Muscle layer of duodenum (tissue), 2 donors: Measurements from ENCODE around the gene H2BW1.
"Not testable (repeated sequence)": the region's sequence is repeated elsewhere in the genome, so short reads cannot be mapped to it uniquely, and the experiment has no call there.

Source experiments
- H3K27ac ChIP-seq: one replicate; pipeline ENCODE4 v1.7.0; 2013; ENCODE audit warnings: mild to moderate bottlenecking, low read length
- H3K27me3 ChIP-seq: one replicate; pipeline ENCODE4 v1.7.0; 2013; ENCODE audit warnings: low read depth, mild to moderate bottlenecking, control low read depth, low read length
- H3K36me3 ChIP-seq, 2 donors: one replicate each; pipeline ENCODE4 v1.7.0; 2013; ENCODE audit warnings: low read length in 2 of 2, control low read depth in 1 of 2, mild to moderate bottlenecking in 1 of 2; ENCODE audit not compliant: insufficient read depth in 2 of 2, control insufficient read depth in 1 of 2
- H3K4me1 ChIP-seq, 2 donors: one replicate each; pipeline ENCODE4 v1.7.0; 2013; ENCODE audit warnings: low read length in 2 of 2, mild to moderate bottlenecking in 2 of 2, control low read depth in 1 of 2, moderate library complexity in 1 of 2; ENCODE audit not compliant: insufficient read depth in 2 of 2, control insufficient read depth in 1 of 2
- H3K4me3 ChIP-seq, 2 donors: one replicate each; pipeline ENCODE4 v1.7.0; 2013; ENCODE audit warnings: low read length in 2 of 2, low read depth in 1 of 2, mild to moderate bottlenecking in 1 of 2
- H3K9me3 ChIP-seq, 2 donors: one replicate each; pipeline ENCODE4 v1.7.0; 2013; ENCODE audit warnings: low read length in 2 of 2, control low read depth in 1 of 2, mild to moderate bottlenecking in 1 of 2; ENCODE audit not compliant: control insufficient read depth in 1 of 2
- donor health status: healthy.

Gene H2BW1, protein sequence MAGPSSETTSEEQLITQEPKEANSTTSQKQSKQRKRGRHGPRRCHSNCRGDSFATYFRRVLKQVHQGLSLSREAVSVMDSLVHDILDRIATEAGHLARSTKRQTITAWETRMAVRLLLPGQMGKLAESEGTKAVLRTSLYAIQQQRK

DNA sequence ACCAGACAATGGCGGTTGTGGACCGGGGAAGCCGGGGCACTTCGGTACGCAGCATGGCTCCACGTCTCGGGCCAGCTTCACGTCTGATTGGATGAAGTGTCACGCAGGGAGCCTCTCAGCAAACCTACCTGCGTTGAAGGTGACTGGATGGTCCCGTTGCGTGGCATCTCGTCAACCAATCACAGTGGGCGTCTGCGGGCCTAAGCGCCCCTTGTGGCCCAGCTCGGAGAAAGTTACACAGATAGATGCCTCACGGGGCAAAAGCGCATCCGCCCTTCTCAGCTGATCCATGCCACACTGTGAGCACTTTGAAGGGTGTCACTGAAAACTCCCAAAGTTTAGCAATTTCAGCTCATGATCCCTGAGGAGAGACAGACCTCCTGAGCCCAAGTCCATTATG lies at the start of gene H2BW1:
H2BW1 (minus strand) TSS at position 103 of the 400 bp plus-strand sequence. CDS start 132 bp downstream, outside the sequence.
- H3K36me3 ChIP-seq = no peaks in the 10 kb centered on the region
- H3K4me3 ChIP-seq = no peak within 1 kb of the TSS
- H3K27me3 ChIP-seq = no peaks in the 10 kb centered on the region
- H3K4me1 ChIP-seq = no peaks in the 10 kb centered on the region
- no peak within 1 kb of the TSS for H3K27ac ChIP-seq
- no peaks in the 10 kb centered on the region for H3K9me3 ChIP-seq

DNA sequence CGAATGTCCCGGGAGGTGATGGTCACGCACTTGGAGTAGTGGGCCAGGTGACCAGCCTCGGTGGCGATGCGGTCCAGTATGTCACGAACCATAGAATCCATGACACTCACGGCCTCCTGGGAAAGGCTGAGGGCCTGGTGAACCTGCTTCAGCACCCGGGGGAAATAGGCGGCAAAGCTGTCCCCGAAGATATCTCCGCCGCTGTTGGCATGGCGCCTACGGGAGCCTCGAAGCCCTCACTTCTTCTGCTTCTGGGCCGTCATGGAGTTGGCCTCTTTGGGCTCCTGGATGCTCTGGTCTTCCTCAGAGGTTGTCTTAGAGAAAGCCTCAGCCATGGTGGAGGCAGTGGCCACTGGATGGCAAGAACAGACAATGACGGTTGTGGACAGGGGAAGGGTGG lies 49.1 kb upstream of the H2BW1 start:
- H3K36me3 ChIP-seq, H3K27me3 ChIP-seq, H3K27ac ChIP-seq, H3K9me3 ChIP-seq, H3K4me1 ChIP-seq, H3K4me3 ChIP-seq: not testable (repeated sequence)

DNA sequence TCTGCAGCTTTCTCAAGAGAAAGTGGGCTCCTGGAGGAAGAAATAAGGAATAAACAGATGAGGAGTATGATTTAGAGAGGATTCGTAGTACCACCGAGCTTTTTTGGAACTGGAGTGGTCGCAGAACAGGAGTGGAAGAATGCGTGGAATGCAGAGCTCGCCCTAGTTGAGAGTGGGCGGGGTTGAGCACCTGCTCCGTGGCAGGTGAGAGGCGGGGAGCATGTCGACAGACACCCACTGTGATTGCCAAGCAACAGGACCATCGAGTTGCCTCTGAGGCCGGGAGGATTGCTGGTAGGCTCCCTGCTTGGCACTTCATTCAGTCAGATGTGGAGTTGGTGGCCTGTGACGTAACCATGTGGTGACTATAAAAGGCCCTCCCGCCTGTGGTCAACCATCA lies 41.4 kb upstream of the H2BW1 start:
- H3K4me3 ChIP-seq, H3K9me3 ChIP-seq, H3K36me3 ChIP-seq, H3K27ac ChIP-seq, H3K27me3 ChIP-seq, H3K4me1 ChIP-seq: not testable (repeated sequence)

DNA sequence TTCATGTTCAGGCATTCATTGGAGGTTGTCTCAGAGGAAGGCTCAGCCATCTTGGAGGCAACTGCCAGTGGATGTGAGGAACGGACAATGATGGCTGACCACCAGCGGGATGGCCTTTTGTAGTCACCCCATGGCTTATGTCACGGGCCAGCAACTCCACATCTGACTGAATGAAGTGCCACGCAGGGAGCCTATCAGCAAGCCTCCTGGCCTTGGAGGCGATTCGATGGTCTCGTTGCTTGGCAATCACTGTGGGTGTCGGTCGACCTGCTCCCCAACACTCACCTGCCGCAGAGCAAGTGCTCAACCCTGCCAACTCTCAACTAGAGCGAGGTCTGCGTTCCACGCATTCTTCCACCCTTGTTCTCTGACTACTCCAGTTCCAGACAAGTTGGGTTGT lies 33.7 kb upstream of the H2BW1 start:
- Histone ChIP-seq H3K27me3 (no peaks in the 10 kb centered on the region), H3K4me1 (no peaks in the 10 kb centered on the region), H3K36me3 (no peaks in the 10 kb centered on the region)

DNA sequence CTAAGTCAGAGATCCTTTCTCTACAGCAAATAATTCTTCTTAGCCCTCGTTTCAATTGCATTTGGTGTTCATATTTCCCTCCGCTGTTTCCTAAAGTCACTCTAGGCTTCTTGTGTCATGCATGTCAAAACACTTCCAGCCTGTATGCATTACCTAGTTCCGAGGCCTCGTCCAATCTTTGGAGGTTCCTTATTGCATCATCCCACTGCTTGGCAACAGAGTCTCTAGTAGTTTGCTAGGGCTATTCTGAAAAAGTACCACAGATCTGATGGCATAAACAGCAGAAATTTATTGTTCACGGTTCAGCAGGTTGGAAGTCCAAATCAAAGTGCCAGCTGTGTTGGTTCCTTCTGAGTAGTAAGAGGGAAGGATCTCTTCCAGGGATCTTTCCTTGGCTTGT lies 32.1 kb upstream of the H2BW1 start:
- Histone ChIP-seq H3K27me3 (no peaks in the 10 kb centered on the region), H3K9me3 (no peaks in the 10 kb centered on the region), H3K4me3 (no peak overlapping the region), H3K4me1 (no peaks in the 10 kb centered on the region), H3K27ac (no peak overlapping the region), H3K36me3 (no peaks in the 10 kb centered on the region)

More for the DNA sequence above, 33.7 kb upstream of the H2BW1 start:
- Histone ChIP-seq H3K9me3 (no peaks in the 10 kb centered on the region), H3K27ac (no peak overlapping the region), H3K4me3 (no peak overlapping the region)

DNA sequence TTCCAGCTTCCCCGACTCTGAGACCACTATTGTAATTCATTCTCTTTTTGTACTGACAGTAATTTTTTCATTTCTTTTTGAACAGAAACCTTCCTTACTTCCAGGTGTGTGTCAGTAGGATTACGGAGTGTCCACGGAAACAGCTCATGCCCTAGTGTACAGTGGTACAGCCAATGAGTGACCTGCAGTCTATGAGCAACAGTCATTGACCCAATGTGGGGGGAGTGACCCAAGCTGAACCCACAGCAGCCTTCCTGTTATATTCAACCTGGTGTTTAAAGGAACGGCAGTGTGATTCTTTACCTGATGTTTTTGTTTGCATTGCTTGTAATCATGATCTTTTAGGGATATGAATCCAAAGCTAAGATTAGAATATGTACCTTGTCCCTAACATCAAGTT lies 27.5 kb upstream of the H2BW1 start:
- H3K4me1 ChIP-seq = no peaks in the 10 kb centered on the region
- H3K27me3 ChIP-seq = no peaks in the 10 kb centered on the region
- H3K27ac ChIP-seq = no peak overlapping the region
- H3K9me3 ChIP-seq = no peaks in the 10 kb centered on the region
- H3K36me3 ChIP-seq = no peaks in the 10 kb centered on the region
- no peak overlapping the region for H3K4me3 ChIP-seq

DNA sequence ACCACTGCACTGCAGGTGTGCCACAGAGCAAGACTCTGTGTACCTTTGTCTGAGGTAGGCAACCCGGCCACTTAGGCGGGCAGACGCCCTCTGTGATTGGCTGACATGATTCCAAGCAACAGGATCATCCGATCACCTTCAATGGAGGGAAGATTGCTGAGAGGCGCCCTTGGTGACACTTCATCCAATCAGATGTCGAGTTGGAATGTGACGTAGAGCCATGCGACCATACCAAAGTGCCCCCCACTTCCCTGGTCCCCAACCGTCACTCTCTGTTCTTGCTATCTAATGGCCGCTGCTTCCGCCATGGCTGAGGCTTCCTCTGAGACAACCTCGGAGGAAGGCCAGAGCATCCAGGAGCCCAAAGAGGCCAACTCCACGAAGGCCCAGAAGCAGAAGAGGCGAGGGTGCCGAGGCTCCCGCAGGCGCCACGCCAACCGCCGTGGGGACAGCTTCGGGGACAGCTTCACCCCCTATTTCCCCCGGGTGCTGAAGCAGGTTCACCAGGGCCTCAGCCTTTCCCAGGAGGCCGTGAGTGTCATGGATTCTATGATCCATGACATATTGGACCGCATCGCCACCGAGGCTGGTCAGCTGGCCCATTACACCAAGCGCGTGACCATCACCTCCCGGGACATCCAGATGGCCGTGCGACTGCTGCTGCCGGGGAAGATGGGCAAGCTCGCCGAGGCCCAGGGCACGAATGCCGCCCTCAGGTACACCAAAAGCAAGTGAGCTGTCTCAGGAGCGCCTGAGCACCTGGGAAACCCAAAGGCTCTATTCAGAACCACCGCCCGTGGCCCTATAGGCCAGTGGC lies 26.4 kb upstream of the H2BW1 start, which contains the start of gene H2BW2:
H2BW2 (plus strand) TSS at position 268 of the 817 bp plus-strand sequence; CDS start at position 307, 39 bp downstream.
- Histone ChIP-seq H3K4me3 (no peak within 1 kb of the TSS), H3K27me3 (no peaks in the 10 kb centered on the region), H3K36me3 (no peaks in the 10 kb centered on the region)

DNA sequence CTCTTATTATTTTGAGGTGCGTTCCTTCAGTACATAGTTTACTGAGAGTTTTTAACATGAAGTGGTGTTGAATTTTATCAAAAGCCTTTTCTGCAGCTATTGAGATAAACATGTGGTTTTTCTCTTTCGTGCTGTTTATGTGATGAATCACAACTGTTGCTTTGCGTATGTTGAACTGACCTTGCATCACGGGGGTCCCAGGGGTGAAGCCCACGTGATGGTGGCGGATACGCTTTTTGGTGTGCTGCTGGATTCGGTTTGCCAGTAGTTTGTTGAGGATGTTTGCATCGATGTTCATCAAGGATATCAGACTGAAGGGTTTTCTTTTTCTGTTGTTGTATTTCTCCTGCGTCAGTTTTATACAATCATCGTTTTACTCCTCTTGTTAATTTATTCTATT lies 4.6 kb upstream of the H2BW1 start:
- H3K27ac ChIP-seq = no peak overlapping the region
- H3K36me3 ChIP-seq = no peaks in the 10 kb centered on the region
- H3K4me3 ChIP-seq = no peak overlapping the region
- no peaks in the 10 kb centered on the region for H3K4me1 ChIP-seq
- no peaks in the 10 kb centered on the region for H3K27me3 ChIP-seq
- no peaks in the 10 kb centered on the region for H3K9me3 ChIP-seq

More for the DNA sequence above, 26.4 kb upstream of the H2BW1 start, which contains the start of gene H2BW2:
- Histone ChIP-seq H3K9me3 (no peaks in the 10 kb centered on the region), H3K4me1 (no peaks in the 10 kb centered on the region), H3K27ac (no peak within 1 kb of the TSS)

DNA sequence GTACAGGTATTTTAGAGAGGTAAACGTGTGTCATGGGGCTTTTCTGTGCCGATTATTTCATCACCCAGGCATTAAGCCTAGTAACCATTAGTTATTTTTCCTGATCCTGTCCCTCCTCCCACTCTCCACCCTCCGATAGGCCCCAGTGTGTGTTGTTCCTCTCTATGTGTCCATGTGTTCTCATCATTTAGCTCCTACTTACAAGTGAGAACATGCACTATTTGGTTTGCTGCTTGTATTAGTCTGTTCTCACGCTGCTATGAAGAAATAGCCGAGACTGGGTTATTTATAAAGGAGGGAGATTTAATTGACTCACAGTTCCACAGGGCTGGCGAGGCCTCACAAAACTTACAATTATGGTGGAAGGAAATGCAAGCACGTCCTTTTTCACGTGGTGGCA lies 2.1 kb upstream of the H2BW1 start:
- not testable (repeated sequence) for H3K4me1 ChIP-seq, H3K36me3 ChIP-seq, H3K9me3 ChIP-seq, H3K27ac ChIP-seq, H3K27me3 ChIP-seq, H3K4me3 ChIP-seq

DNA sequence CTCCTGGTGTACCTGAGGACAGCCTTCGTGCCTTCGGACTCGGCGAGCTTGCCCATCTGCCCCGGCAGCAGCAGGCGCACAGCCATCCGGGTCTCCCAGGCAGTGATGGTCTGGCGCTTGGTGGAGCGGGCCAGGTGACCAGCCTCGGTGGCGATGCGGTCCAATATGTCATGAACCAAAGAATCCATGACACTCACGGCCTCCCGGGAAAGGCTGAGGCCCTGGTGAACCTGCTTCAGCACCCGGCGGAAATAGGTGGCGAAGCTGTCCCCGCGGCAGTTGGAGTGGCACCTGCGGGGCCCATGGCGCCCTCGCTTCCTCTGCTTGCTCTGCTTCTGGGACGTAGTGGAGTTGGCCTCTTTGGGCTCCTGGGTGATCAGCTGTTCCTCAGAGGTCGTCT lies 350 bp downstream of the H2BW1 start:
- Histone ChIP-seq H3K27me3 (no peaks in the 10 kb centered on the region), H3K4me1 (no peaks in the 10 kb centered on the region), H3K27ac (no peak overlapping the region), H3K9me3 (no peaks in the 10 kb centered on the region), H3K4me3 (no peak overlapping the region), H3K36me3 (no peaks in the 10 kb centered on the region)

DNA sequence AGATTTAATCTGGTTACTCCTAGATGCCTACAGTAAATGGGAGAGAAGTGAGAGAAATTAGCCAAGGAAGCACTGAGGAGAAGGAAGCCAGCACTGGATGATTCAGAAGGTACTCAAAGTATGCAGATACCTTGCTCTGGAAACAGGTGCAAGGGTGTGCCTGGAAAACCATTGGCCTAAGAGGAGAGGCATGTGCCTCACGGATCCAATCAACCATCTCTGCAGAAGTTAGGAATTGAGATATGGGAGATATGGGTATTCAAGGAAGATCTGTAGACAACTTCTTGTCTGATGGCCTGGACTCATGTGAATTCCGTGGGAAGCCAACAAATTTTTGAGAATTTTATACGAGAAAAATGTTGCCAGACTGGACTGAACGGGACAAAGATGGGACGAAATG lies 4.7 kb downstream of the H2BW1 start:
- H3K4me3 ChIP-seq = no peak overlapping the region
- no peaks in the 10 kb centered on the region for H3K9me3 ChIP-seq
- no peak overlapping the region for H3K27ac ChIP-seq
- H3K27me3 ChIP-seq = no peaks in the 10 kb centered on the region
- H3K4me1 ChIP-seq = no peaks in the 10 kb centered on the region
- no peaks in the 10 kb centered on the region for H3K36me3 ChIP-seq

DNA sequence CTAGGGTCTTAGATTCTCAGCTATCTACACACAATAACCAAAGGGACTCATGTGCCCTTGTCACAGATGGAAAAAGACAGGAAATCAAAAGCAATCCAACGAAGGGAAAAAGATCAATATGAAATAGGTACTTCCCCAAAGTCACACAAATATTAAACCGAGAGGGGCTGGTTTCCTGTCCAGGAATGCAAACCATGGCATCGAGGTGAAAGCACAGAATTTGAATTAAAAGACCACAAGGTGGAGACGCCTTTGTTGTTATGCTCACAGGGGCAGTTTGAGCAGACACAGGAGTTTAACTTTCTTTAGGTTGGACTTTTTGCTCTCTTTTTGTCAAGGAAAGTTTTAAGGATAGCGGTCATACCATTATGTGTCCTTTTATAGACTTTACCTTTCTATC lies 14.3 kb downstream of the H2BW1 start:
- Histone ChIP-seq H3K27me3 (no peaks in the 10 kb centered on the region), H3K4me3 (no peak overlapping the region), H3K27ac (no peak overlapping the region), H3K4me1 (no peaks in the 10 kb centered on the region), H3K36me3 (no peaks in the 10 kb centered on the region), H3K9me3 (no peaks in the 10 kb centered on the region)
